ENCODE measurements around the gene HOXD8.

HOXD8 gene

DNA sequence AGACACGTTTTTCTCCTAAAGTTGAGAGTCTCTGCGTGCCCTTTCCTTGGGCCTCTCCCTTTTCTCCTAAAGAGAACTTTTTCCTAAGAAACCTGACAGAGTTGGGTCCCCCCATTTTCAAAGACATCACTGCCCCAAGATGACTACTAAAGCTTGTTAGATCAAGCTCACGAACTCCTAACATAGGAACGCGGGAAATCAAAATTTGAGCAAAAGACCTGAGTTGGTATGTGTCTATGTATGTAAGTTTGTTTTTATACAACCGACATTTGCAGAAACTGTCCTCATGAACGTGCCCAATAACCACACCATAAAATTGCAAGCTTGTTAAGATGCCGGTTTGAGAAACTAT, 35.6 kb upstream of the HOXD8 start:
- no peak overlapping the region for H3K9ac ChIP-seq (ENCODE audit: low read length)
- H3K36me3 ChIP-seq (ENCODE audit: control insufficient read depth, insufficient read depth, low read length): no peaks in the 10 kb centered on the region
- H3K4me1 ChIP-seq (ENCODE audit: control insufficient read depth, insufficient read depth, low read length): peaks cover 17% of the 10 kb centered on the region
- H3K27me3 ChIP-seq (ENCODE audit: control insufficient read depth, insufficient read depth, low read length): peaks cover 97% of the 10 kb centered on the region
- no peaks in the 10 kb centered on the region for H3K9me3 ChIP-seq (ENCODE audit: control insufficient read depth, low read length)
- H3K4me3 ChIP-seq (ENCODE audit: low read length): no peak overlapping the region

DNA sequence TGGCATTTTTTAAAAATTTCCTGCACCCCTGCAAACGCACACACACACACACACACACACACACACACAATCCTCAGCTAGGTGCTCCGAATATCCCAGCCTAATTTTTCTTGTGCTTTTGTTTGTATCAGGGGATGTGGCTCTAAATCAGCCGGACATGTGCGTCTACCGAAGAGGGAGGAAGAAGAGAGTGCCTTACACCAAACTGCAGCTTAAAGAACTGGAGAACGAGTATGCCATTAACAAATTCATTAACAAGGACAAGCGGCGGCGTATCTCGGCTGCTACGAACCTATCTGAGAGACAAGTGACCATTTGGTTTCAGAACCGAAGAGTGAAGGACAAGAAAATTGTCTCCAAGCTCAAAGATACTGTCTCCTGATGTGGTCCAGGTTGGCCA, 35.2 kb upstream of the HOXD8 start:
- Histone ChIP-seq H3K27me3 (ENCODE audit: control insufficient read depth, insufficient read depth, low read length) (peaks cover 97% of the 10 kb centered on the region), H3K4me3 (ENCODE audit: low read length) (no peak overlapping the region), H3K36me3 (ENCODE audit: control insufficient read depth, insufficient read depth, low read length) (no peaks in the 10 kb centered on the region), H3K4me1 (ENCODE audit: control insufficient read depth, insufficient read depth, low read length) (peaks cover 17% of the 10 kb centered on the region), H3K9ac (ENCODE audit: low read length) (no peak overlapping the region), H3K9me3 (ENCODE audit: control insufficient read depth, low read length) (no peaks in the 10 kb centered on the region)

DNA sequence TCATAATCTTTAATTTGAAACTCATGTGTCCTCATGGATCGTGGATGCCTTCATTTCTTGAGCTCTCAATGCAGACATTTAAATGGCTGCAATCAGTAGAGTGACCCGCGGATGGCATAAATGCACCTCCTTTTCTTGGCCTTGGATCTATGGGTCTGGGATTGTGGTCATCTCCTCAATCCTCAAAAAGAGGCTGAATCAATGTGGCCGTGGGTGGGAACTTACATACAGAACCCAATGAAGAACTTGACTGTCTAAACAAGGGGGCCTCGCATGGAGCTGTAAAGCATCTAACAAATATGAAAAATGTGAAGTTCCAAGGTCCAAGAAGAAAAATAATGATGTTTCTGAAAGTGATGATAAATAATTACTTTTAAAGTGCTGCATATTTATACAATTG, 34.1 kb upstream of the HOXD8 start:
- Histone ChIP-seq H3K4me1 (ENCODE audit: control insufficient read depth, insufficient read depth, low read length) (peaks cover 17% of the 10 kb centered on the region), H3K36me3 (ENCODE audit: control insufficient read depth, insufficient read depth, low read length) (no peaks in the 10 kb centered on the region), H3K27me3 (ENCODE audit: control insufficient read depth, insufficient read depth, low read length) (peaks cover 97% of the 10 kb centered on the region), H3K9ac (ENCODE audit: low read length) (no peak overlapping the region), H3K9me3 (ENCODE audit: control insufficient read depth, low read length) (no peaks in the 10 kb centered on the region), H3K4me3 (ENCODE audit: low read length) (no peak overlapping the region)

- no peaks in the 10 kb centered on the region for H3K36me3 ChIP-seq (ENCODE audit: control insufficient read depth, insufficient read depth, low read length)
- H3K9me3 ChIP-seq (ENCODE audit: control insufficient read depth, low read length): no peaks in the 10 kb centered on the region
- H3K4me3 ChIP-seq (ENCODE audit: low read length): peak overlapping the region; percentile 1
- H3K4me1 ChIP-seq (ENCODE audit: control insufficient read depth, insufficient read depth, low read length): peaks cover 17% of the 10 kb centered on the region
- H3K27me3 ChIP-seq (ENCODE audit: control insufficient read depth, insufficient read depth, low read length): peaks cover 97% of the 10 kb centered on the region
- no peak overlapping the region for H3K9ac ChIP-seq (ENCODE audit: low read length)
These were observed 33.1 kb upstream of the HOXD8 start for GRCh38 chr2:176096243-176096985.

GRCh38 chr2:176096986-176097819, 32.3 kb upstream of the HOXD8 start:
- H3K9me3 ChIP-seq (ENCODE audit: control insufficient read depth, low read length): no peaks in the 10 kb centered on the region
- no peak overlapping the region for H3K9ac ChIP-seq (ENCODE audit: low read length)
- H3K27me3 ChIP-seq (ENCODE audit: control insufficient read depth, insufficient read depth, low read length): peaks cover 97% of the 10 kb centered on the region
- H3K4me1 ChIP-seq (ENCODE audit: control insufficient read depth, insufficient read depth, low read length): peaks cover 17% of the 10 kb centered on the region
- peak overlapping the region; percentile 1 for H3K4me3 ChIP-seq (ENCODE audit: low read length)
- no peaks in the 10 kb centered on the region for H3K36me3 ChIP-seq (ENCODE audit: control insufficient read depth, insufficient read depth, low read length)

DNA sequence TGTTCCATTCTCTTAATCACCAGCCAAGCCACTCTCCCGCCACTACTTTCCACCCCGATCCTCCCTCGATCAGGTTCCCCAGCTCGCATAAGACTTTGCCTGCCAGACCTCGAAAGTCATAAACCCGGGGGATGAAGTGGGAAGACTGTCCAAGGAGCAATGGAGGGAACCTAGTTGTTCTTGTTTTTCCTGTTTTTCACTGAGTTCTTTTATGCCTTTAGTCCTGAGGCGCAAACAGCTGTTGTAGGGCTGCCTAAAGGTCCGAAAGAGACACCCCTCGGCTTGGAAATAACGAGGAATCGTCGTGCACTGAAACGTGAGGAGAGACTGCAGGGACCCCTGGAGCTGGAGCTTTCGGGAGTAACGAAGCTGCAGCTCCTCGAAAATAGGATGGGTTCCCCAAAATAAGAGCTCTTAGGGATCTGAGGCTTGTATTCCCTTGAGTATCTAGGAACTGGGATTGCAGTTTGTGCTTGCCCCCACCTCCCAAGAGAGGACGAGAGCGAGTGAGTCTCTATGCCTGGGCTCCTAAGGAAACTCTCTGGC, 31.6 kb upstream of the HOXD8 start:
- Histone ChIP-seq H3K9ac (ENCODE audit: low read length) (no peak overlapping the region), H3K4me1 (ENCODE audit: control insufficient read depth, insufficient read depth, low read length) (peaks cover 17% of the 10 kb centered on the region), H3K27me3 (ENCODE audit: control insufficient read depth, insufficient read depth, low read length) (peaks cover 99% of the 10 kb centered on the region), H3K9me3 (ENCODE audit: control insufficient read depth, low read length) (no peaks in the 10 kb centered on the region), H3K4me3 (ENCODE audit: low read length) (no peak overlapping the region), H3K36me3 (ENCODE audit: control insufficient read depth, insufficient read depth, low read length) (no peaks in the 10 kb centered on the region)

DNA sequence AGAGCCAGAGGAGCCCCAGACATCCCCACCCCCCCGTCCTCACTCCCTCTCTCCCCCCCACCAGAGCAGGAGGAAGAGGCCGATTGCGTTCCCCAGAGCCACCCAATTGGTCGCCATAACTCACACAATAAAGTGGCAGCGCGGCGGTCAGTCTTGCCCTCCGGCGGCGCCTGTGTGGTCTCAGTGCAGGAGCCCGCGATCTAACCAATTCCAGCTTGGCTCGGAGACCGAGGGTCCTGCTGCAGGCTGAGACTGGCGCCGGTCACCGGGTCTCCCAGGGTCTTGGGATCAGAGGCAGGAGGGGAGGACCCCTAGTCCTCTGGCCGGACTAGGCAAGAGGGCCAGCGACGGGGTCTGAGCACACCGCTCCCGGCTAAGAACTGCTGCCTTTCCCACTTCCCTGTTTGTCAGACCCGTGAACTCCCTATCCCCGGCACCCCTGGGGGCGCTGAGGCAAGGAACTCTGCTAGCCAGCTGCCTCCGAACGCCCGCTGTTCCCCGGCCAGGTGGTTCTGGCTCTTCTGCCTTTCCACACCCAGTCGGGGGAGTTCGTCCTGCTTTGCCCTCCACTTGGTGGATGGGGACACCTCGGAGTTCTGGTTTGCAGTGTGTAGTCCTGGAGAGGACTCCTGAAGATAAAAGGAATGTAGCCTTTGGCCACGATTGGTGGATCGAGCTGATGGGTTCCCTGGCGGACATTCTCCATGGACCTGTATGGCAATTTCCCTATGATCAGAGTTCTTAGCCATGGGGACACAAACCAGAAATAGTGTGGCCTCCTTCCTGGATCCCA, 30.9 kb upstream of the HOXD8 start:
- Histone ChIP-seq H3K36me3 (ENCODE audit: control insufficient read depth, insufficient read depth, low read length) (no peaks in the 10 kb centered on the region), H3K9ac (ENCODE audit: low read length) (no peak overlapping the region), H3K9me3 (ENCODE audit: control insufficient read depth, low read length) (no peaks in the 10 kb centered on the region), H3K27me3 (ENCODE audit: control insufficient read depth, insufficient read depth, low read length) (peaks cover 98% of the 10 kb centered on the region), H3K4me3 (ENCODE audit: low read length) (no peak overlapping the region), H3K4me1 (ENCODE audit: control insufficient read depth, insufficient read depth, low read length) (peaks cover 11% of the 10 kb centered on the region)

- H3K4me1 ChIP-seq (ENCODE audit: control insufficient read depth, insufficient read depth, low read length): peaks cover 10% of the 10 kb centered on the region
These were observed 30.3 kb upstream of the HOXD8 start for GRCh38 chr2:176099159-176099727.

GRCh38 chr2:176099728-176100546, 29.6 kb upstream of the HOXD8 start, which contains the start of gene HOXD12:
Gene HOXD12 (plus strand): TSS chr2:176099795. CDS start chr2:176099802, 7 bp downstream.
- Histone ChIP-seq H3K4me3 (ENCODE audit: low read length) (no peak within 1 kb of the TSS), H3K4me1 (ENCODE audit: control insufficient read depth, insufficient read depth, low read length) (peaks cover 10% of the 10 kb centered on the region), H3K9ac (ENCODE audit: low read length) (no peak within 1 kb of the TSS), H3K36me3 (ENCODE audit: control insufficient read depth, insufficient read depth, low read length) (no peaks in the 10 kb centered on the region), H3K27me3 (ENCODE audit: control insufficient read depth, insufficient read depth, low read length) (peaks cover 98% of the 10 kb centered on the region), H3K9me3 (ENCODE audit: control insufficient read depth, low read length) (no peaks in the 10 kb centered on the region)

More at GRCh38 chr2:176099159-176099727, 30.3 kb upstream of the HOXD8 start:
- H3K9ac ChIP-seq (ENCODE audit: low read length): no peak overlapping the region
- H3K4me3 ChIP-seq (ENCODE audit: low read length): no peak overlapping the region
- no peaks in the 10 kb centered on the region for H3K9me3 ChIP-seq (ENCODE audit: control insufficient read depth, low read length)
- peaks cover 98% of the 10 kb centered on the region for H3K27me3 ChIP-seq (ENCODE audit: control insufficient read depth, insufficient read depth, low read length)
- H3K36me3 ChIP-seq (ENCODE audit: control insufficient read depth, insufficient read depth, low read length): no peaks in the 10 kb centered on the region

- Histone ChIP-seq H3K4me1 (ENCODE audit: control insufficient read depth, insufficient read depth, low read length) (peaks cover 10% of the 10 kb centered on the region), H3K4me3 (ENCODE audit: low read length) (no peak overlapping the region), H3K36me3 (ENCODE audit: control insufficient read depth, insufficient read depth, low read length) (no peaks in the 10 kb centered on the region), H3K9ac (ENCODE audit: low read length) (no peak overlapping the region), H3K9me3 (ENCODE audit: control insufficient read depth, low read length) (no peaks in the 10 kb centered on the region), H3K27me3 (ENCODE audit: control insufficient read depth, insufficient read depth, low read length) (peaks cover 98% of the 10 kb centered on the region)
These were observed 28.9 kb upstream of the HOXD8 start for GRCh38 chr2:176100547-176101140.

All from mucosa of stomach (tissue), 1 donor.